Natural killer cell (primary cell): ENCODE results near the gene CD2. TPM values are rescaled to one million over a fixed set of nuclear protein-coding genes. Genes with fewer than 3 reads are reported as not detected.
A peak's percentile ranks its signal among the peaks of the same experiment; 100 is the strongest.

ENCODE experiments used
- ATAC-seq, 3 donors: fragments of 150-1000 bp in 2 of 3; fragments of 200-7000 bp in 1 of 3; cut with Tn5 transposase; 1 replicate in 1 of 3; 2 replicates in 2 of 3; pipeline ENCODE4 v1.10.0; 2021; ENCODE audit warnings: mild to moderate bottlenecking in 2 of 3, moderate library complexity in 2 of 3
- DNase-seq, 2 donors: peaks; one replicate each; pipeline versions ENCODE4 v3.0.0 to v3.0.0-alpha.2; 2013 to 2021; ENCODE audit warnings: mixed read lengths in 1 of 2
- H3K27ac ChIP-seq: one replicate; pipeline ENCODE4 v1.5.1; 2013; ENCODE audit warnings: mild to moderate bottlenecking, low read length
- H3K27me3 ChIP-seq: one replicate; pipeline ENCODE4 v1.6.1; 2013; ENCODE audit warnings: low read length; ENCODE audit not compliant: control insufficient read depth, insufficient read depth
- H3K36me3 ChIP-seq: one replicate; pipeline ENCODE4 v1.6.1; 2013; ENCODE audit warnings: low read length; ENCODE audit not compliant: control insufficient read depth, insufficient read depth
- H3K4me1 ChIP-seq: one replicate; pipeline ENCODE4 v1.6.1; 2013; ENCODE audit warnings: low read length; ENCODE audit not compliant: control insufficient read depth, insufficient read depth
- H3K4me3 ChIP-seq: one replicate; pipeline ENCODE4 v1.5.1; 2013; ENCODE audit warnings: low read length
- H3K9me3 ChIP-seq: one replicate; pipeline ENCODE4 v1.6.1; 2013; ENCODE audit warnings: low read length; ENCODE audit not compliant: control insufficient read depth, insufficient read depth
- H3K27ac Mint-ChIP-seq, 2 donors: one replicate each; pipeline ENCODE4 v1.8.0; 2022; ENCODE audit warnings: mild to moderate bottlenecking in 2 of 2, mixed read lengths in 2 of 2, moderate library complexity in 1 of 2
- H3K27me3 Mint-ChIP-seq, 2 donors: one replicate each; pipeline ENCODE4 v1.8.0; 2022; ENCODE audit warnings: low read depth in 2 of 2, mixed read lengths in 2 of 2
- H3K36me3 Mint-ChIP-seq: one replicate; pipeline ENCODE4 v1.8.0; 2022; ENCODE audit warnings: mixed read lengths
- H3K4me1 Mint-ChIP-seq, 2 donors: one replicate each; pipeline ENCODE4 v1.8.0; 2022; ENCODE audit warnings: mixed read lengths in 2 of 2
- H3K4me3 Mint-ChIP-seq: one replicate; pipeline ENCODE4 v1.8.0; 2022; ENCODE audit warnings: mild to moderate bottlenecking, moderate library complexity, mixed read lengths
- H3K9me3 Mint-ChIP-seq, 2 donors: one replicate each; pipeline ENCODE4 v1.8.0; 2022; ENCODE audit warnings: mixed read lengths in 2 of 2
- CTCF ChIP-seq: fragments of 200-600 bp; IDR thresholded peaks from one replicate; pipeline ENCODE4 v1.8.0; 2022; ENCODE audit warnings: antibody characterized with exemption
- WGBS: methylation state at CpG from one replicate; pipeline ENCODE4 v1.1.7; 2013; ENCODE audit warnings: missing lambda C conversion rate; ENCODE audit not compliant: insufficient coverage; 5-methylcytosine and 5-hydroxymethylcytosine counted together
- intact Hi-C: fragments of 100-400 bp; cut with micrococcal nuclease; formaldehyde crosslinking; loops from one replicate; pipeline ENCODE4 v1.14.2; 2022
- total RNA-seq, 4 donors: library from RNA; stranded (reverse); fragments of 120-200 nt in 1 of 4; gene quantifications; one replicate each; pipeline versions ENCODE4 v1.2.3 to v1.2.4, GENCODE V29; 2013 to 2022

CD2 gene
- total RNA-seq, 3 donors from 2014 or later (not counting 1 experiment from before 2014, with no cell fraction given), result 30.4 to 93.4 (median 60.8) TPM

- 56% methylated on average over 3 of the region's 4 CpGs for WGBS
- no peak overlapping the region for H3K4me3 ChIP-seq
- H3K4me1 ChIP-seq, result peaks cover 19% of the 10 kb centered on the region
- Mint-ChIP-seq H3K4me3 (no peak overlapping the region), H3K4me1 (peaks cover 27 to 32% of the 10 kb centered on the region in 2 donors), H3K36me3 (peaks cover 29% of the 10 kb centered on the region), H3K27ac (no peak overlapping the region), H3K27me3 (no peaks in the 10 kb centered on the region), H3K9me3 (peaks cover 4 to 12% of the 10 kb centered on the region in 2 donors)
- H3K9me3 ChIP-seq, result peaks cover 22% of the 10 kb centered on the region
- H3K27me3 ChIP-seq, result no peaks in the 10 kb centered on the region
- intact Hi-C loops, result no loop called here
- H3K27ac ChIP-seq, result peak overlapping the region; percentile 51
- ATAC-seq (no peak), DNase-seq (peak in 1 of 2 donors; percentile 49)
- no peaks in the 10 kb centered on the region for H3K36me3 ChIP-seq
- no peak for TF ChIP-seq CTCF
These were observed 3.1 kb upstream of the CD2 start for GRCh38 chr1:116751146-116751545.

- H3K4me1 Mint-ChIP-seq, result peaks cover 27 to 32% of the 10 kb centered on the region in 2 donors
- no peaks in the 10 kb centered on the region for H3K27me3 Mint-ChIP-seq
- Histone ChIP-seq H3K9me3 (peaks cover 22% of the 10 kb centered on the region), H3K27ac (peak overlapping the region; percentile 51), H3K36me3 (no peaks in the 10 kb centered on the region), H3K4me3 (no peak overlapping the region), H3K27me3 (no peaks in the 10 kb centered on the region), H3K4me1 (peaks cover 19% of the 10 kb centered on the region)
- WGBS, result 19% methylated on average over 1 of the region's 1 CpG
- no peak for ATAC-seq
- peaks cover 29% of the 10 kb centered on the region for H3K36me3 Mint-ChIP-seq
- no peak for DNase-seq
- peaks cover 4 to 12% of the 10 kb centered on the region in 2 donors for H3K9me3 Mint-ChIP-seq
- H3K4me3 Mint-ChIP-seq, result no peak overlapping the region
- H3K27ac Mint-ChIP-seq, result peak overlapping the region in 1 of 2 donors; percentile 11
- no peak for TF ChIP-seq CTCF
- intact Hi-C loops, result no loop called here
These were observed 2.6 kb upstream of the CD2 start for GRCh38 chr1:116751621-116752020.

- Mint-ChIP-seq H3K27ac (peak overlapping the region; percentile 91 to 92), H3K4me3 (peak overlapping the region; percentile 92), H3K36me3 (peaks cover 18% of the 10 kb centered on the region), H3K4me1 (peaks cover 32 to 39% of the 10 kb centered on the region in 2 donors), H3K9me3 (peaks cover 2 to 6% of the 10 kb centered on the region in 2 donors), H3K27me3 (no peaks in the 10 kb centered on the region)
- DNase-seq (no peak), ATAC-seq (no peak)
- no peak for TF ChIP-seq CTCF
- Histone ChIP-seq H3K9me3 (peaks cover 12% of the 10 kb centered on the region), H3K4me1 (peaks cover 23% of the 10 kb centered on the region), H3K36me3 (peaks cover 3% of the 10 kb centered on the region), H3K4me3 (no peak overlapping the region), H3K27me3 (no peaks in the 10 kb centered on the region), H3K27ac (peak overlapping the region; percentile 76)
- WGBS, result 64% methylated on average over 3 of the region's 3 CpGs
- intact Hi-C loops, result no loop called here
These were observed 918 bp upstream of the CD2 start for GRCh38 chr1:116753312-116753711.

- WGBS, result 39% methylated on average over 8 of the region's 8 CpGs
- no peaks in the 10 kb centered on the region for H3K27me3 Mint-ChIP-seq
- peak overlapping the region; percentile 76 for H3K27ac ChIP-seq
- no peak for TF ChIP-seq CTCF
- peak in 1 of 3 donors; percentile 13 for ATAC-seq
- intact Hi-C loops, result no loop called here
- peaks cover under 1% of the 10 kb centered on the region for H3K36me3 Mint-ChIP-seq
- peak overlapping the region; percentile 92 for H3K4me3 Mint-ChIP-seq
- H3K9me3 Mint-ChIP-seq, result no peaks in the 10 kb centered on the region
- H3K27me3 ChIP-seq, result no peaks in the 10 kb centered on the region
- peak overlapping the region; percentile 91 to 92 for H3K27ac Mint-ChIP-seq
- DNase-seq, result peak in 1 of 2 donors; percentile 44
- H3K9me3 ChIP-seq, result no peaks in the 10 kb centered on the region
- H3K4me1 ChIP-seq, result peaks cover 31% of the 10 kb centered on the region
- peak overlapping the region; percentile 59 for H3K4me3 ChIP-seq
- H3K36me3 ChIP-seq, result peaks cover 12% of the 10 kb centered on the region
- peaks cover 41 to 48% of the 10 kb centered on the region in 2 donors for H3K4me1 Mint-ChIP-seq
These were observed 836 bp downstream of the CD2 start for GRCh38 chr1:116755066-116755465.
